Cortex of kidney (tissue), 1 donor: ENCODE measurements around the gene ROR1.

Experiments used
- DNase-seq: peaks from one replicate; lab custom pipeline; 2025; lab: John Stamatoyannopoulos, UW

ROR1 gene

GRCh38 chr1:63974966-63975365 lies 201.1 kb downstream of the ROR1 start:
- DNase-seq: no peak

DNA sequence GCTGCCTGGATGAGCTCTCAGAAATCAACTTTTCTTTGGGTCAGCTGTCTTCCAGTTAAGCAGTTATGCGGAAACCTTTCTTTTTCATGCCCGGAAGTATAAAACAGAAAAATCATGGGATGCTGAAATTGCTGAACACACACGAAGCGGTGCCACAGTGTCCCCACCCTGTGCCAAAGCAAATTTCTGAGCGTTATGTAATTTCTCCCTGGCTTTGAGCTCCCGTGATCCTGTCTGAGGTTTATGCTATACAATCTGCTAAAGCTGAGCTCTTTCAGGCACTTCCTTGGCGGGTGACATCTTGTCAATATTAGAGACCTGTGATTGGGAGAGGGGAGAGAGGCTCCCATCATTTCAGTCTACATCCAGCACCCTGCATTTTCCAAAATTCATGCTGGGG lies 201.7 kb downstream of the ROR1 start:
- no peak for DNase-seq

GRCh38 chr1:63976006-63976405 lies 202.2 kb downstream of the ROR1 start:
- DNase-seq: no peak

GRCh38 chr1:63977466-63977865 lies 203.6 kb downstream of the ROR1 start:
- no peak for DNase-seq

DNA sequence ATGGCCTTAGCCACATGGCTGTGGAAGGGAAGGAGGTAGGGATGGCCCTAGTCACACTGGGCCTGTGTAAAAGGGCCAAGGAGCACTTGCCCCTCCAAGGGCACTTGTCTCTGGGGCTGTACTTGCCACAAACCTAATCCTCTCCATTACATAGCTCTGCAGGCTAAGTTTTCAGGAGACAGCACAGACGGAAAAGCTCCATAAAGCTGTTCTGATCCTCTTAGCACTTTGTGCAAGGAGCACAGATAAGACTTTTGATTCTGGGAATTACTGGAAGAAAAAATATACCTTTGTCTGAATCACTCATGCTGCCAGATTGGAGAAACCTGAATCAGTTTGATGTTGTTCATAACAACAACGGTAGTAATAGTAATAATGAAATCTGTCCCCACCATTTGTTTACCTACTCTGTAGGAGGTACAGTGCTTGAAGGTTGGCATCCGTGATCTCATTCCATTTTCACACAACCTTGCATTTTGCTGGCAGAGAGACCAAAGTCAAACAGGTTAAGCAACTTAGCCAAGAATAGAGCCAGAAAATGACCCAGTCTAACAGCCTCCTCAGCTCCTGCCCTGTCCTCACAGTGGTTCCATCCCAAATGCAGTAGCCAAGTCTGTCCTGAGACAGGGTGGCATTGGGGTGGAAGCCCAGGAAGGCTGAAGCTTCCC lies 207.1 kb downstream of the ROR1 start:
- DNase-seq: no peak

DNA sequence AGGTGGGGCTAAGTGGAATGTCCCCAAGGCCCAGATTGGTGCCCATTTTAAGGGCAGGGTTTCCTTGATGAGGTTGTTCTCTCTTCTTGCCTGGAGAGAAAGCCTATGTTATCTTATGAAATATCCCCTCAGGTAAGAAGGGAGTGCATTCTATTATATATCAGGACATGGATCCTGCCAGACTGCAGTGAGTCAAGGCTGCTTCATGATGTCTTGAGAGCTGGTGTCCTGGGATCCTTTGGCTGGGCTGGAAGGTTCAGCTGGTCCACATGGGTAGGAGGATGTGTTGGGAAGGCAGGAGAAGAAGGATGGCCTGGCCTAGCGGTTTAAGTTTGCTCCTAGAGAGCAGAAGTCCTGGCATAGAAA lies 207.6 kb downstream of the ROR1 start:
- no peak for DNase-seq

GRCh38 chr1:63982201-63982600 lies 208.4 kb downstream of the ROR1 start:
- DNase-seq: no peak

GRCh38 chr1:63983391-63984256 lies 209.8 kb downstream of the ROR1 start:
- no peak for DNase-seq

DNA sequence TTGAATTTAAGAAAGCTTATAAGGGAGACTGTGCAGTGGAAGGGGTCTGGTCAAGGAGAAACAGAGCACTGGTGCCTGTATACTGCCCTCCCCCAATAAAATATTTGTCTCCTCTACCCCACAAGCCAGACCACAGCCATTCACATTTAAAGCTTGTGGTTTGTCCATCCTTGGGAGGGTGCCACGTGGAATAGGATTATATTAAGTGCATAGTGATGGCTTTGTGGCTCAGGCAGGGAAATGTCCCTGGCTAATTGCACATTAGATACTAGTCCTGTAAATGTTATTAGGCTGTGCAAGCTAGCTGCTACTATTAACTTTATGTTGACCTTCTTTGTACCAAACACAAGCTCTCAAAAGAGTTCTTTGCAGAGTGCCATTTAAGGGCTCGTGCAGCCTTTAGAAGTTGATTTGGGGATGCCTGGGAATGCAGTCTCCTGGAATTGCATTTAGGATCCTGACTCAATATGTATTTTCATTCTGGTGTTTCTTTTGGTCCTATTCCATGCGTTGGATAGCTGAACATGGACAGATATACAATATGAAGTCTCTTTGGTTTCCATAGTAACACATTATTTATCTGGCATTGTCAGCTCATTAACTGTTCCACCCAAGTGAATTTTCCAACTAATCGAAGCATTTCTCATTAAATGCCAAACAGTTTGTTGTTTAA lies 210.6 kb downstream of the ROR1 start:
- DNase-seq: no peak

DNA sequence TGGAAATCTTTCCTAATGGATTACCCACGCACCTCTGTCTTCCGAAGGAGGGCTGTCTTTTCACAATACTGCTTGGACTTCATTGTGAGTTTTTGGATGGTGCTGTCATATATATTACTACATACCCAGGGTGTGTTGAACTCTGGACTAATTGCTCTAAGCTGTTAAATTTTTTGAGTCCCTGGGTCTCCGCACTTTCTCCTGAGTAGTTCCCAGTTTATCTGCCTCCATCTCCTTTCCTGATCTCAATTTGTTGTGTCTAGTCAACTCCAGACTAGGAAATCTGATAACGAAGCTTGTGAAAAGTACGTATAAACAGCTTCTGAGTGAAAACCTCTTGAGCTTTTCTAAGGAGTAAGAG lies 211.1 kb downstream of the ROR1 start:
- DNase-seq: no peak

- DNase-seq: no peak
These were observed 213.3 kb downstream of the ROR1 start for GRCh38 chr1:63987014-63987627.

DNA sequence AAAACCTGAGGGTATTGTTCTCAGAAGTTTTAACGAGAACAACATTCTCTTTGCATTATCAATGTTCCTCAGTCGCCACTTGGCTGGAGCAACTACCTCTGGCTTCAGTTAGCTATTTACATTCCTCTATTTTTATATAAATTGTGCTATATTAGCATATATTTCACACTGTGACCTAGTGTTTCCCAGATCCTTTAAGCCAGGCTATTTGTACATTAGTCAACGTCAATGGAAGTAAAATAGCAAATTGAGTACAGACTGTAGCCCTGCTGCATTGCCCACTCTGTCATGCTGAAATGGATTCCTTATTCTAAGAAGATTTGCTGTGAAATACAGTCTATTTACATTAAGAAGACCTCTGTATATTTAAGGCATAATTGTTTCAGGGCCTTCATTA lies 213.8 kb downstream of the ROR1 start:
- no peak for DNase-seq

DNA sequence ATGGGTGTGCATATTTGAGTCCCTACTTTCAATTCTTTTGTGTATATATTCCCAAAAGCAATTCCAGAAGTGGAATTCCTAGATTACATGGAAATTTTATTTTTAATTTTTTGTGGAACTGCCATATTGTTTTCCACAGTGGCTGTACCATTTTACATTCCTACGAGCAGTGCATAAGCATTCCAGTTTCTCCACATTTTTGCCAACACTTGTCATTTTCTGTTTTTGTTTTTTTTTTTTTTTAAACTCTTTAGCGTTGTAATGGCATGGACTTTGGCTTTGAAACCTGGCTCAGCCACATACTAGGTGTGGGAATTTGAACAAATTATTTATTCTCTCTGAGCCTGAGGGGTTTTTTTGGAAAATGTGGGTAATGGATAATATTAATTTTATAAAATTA lies 215.1 kb downstream of the ROR1 start:
- no peak for DNase-seq

- DNase-seq: no peak
These were observed 217.9 kb downstream of the ROR1 start for GRCh38 chr1:63991685-63992084.

DNA sequence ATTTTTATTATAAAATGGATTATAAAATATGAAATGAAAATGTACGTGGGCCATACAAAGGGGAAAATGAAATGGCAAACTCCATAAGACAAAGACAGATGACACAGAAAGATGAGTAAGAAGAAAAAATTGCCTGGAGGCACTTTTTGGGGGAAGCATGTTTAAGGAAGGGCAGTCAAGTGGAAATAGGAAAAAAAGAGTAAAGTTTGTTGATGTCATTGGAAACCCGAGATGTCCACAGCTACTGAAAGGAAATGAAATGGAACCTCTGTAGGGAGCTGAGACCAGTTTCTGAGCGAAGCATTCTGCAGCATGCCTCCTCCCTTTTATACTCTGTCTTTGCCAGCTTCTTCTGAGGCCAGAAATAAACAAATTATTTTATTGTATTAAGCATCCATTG lies 226.2 kb downstream of the ROR1 start:
- no peak for DNase-seq

DNA sequence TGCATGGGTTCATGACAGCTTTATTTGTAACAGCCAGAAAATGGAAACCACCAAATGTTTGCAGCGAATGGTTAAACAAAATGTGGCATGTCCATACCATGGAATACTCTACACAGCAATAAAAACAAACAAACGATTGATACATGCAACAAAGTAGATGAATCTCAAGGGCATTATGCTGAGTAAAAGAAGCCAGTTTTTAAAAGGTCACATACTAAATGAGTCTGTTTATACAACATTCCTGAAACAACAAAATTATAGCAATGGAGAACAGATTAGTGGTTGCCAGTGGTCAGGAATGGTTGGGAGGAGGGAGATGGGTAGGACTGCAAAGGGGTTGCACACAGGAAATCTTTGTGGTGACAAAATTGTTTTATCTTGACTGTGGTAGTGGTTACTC lies 227.2 kb downstream of the ROR1 start:
- DNase-seq: no peak

- no peak for DNase-seq
These were observed 230.7 kb downstream of the ROR1 start for GRCh38 chr1:64004451-64005025.

- DNase-seq: no peak
These were observed 232.0 kb downstream of the ROR1 start for GRCh38 chr1:64005801-64006200.

DNA sequence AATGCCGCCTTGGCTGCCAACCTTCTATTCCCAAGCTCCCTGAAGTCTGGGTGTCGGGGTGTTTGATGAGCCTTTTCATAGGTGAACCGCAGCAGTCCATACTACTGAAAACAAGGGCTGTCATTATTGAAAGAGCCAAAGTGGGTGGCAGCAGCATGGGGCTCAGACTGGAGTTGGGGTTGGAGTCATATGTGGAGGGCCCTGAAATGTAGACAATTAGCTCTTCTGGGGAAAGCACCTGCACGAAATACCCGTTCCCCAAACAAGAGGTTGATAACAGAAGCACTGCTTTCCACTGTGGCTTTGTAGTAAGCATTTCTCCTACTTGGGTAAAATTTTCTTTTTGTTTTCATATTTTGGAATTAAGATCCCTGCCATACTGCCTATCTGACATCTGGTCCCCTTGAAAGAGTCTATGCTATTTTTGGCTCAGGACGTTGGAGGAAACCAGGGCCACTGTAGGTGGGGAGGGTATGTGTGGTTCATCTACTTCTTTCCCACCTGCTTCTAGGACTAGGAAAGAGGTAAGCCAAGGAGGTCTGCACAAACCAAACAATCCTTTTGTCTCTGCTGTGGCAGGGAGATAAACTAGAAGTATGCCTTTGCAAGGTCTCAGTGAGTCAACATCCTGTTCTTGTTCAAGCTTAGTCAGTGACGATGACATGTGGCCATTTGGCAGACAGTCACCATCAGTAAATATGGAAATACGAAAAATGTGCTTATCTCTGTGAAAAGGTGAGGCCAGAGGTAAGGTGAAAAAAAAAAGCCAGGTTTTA lies 232.6 kb downstream of the ROR1 start:
- no peak for DNase-seq

GRCh38 chr1:64010316-64010715 lies 236.5 kb downstream of the ROR1 start:
- no peak for DNase-seq

DNA sequence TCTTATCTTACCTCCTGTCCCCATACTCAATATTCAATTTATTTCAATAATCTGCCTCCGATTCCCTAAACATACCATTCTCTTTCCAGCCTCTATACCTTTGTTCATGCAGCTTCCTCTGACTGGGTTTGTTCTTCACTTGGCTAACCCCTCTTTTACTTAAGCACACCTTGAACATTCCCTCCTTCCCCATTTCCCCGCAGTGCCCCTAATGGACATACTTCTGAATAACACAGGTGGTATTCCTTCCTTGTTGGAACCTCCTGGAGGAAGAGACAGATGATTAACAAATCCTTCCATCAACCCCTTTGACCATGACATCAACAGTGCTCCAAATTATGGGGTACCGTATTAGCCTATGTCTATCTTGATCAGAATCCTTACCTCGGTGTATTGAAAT lies 239.6 kb downstream of the ROR1 start:
- no peak for DNase-seq

GRCh38 chr1:64019818-64020217 lies 246.0 kb downstream of the ROR1 start:
- no peak for DNase-seq
